ENCODE results near the gene KNCN.

DNA sequence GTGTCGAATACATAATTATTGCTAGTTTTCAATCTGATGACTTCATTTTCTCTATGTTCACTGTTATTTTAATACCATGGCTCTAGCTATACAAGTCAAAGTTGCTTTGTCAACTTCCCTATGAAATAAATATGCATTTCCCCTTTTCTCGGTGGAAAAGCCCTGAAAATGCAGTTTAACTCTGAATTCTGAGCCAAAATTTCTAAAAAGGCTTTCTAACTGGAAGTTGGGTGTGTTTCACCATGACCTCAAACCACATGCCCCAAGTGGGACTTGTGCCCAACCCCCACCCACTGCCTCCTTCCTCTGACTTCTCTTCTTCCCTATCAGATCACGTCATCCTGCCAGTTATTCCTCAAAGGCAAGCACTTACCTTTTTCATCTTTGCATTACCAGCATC is 43.7 kb upstream of the KNCN start:
- TF ChIP-seq, protein P1, sequence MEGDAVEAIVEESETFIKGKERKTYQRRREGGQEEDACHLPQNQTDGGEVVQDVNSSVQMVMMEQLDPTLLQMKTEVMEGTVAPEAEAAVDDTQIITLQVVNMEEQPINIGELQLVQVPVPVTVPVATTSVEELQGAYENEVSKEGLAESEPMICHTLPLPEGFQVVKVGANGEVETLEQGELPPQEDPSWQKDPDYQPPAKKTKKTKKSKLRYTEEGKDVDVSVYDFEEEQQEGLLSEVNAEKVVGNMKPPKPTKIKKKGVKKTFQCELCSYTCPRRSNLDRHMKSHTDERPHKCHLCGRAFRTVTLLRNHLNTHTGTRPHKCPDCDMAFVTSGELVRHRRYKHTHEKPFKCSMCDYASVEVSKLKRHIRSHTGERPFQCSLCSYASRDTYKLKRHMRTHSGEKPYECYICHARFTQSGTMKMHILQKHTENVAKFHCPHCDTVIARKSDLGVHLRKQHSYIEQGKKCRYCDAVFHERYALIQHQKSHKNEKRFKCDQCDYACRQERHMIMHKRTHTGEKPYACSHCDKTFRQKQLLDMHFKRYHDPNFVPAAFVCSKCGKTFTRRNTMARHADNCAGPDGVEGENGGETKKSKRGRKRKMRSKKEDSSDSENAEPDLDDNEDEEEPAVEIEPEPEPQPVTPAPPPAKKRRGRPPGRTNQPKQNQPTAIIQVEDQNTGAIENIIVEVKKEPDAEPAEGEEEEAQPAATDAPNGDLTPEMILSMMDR (IDR thresholded peaks at IDR 0.05) = no peak
- TF ChIP-seq EP300 (IDR thresholded peaks at IDR 0.05) = peak; percentile 74 to 80
